Hepatocyte (in vitro differentiated cells): ENCODE measurements around the gene RBM39. TPM values are rescaled to one million over a fixed set of nuclear protein-coding genes. Genes with fewer than 3 reads are reported as not detected.
"Not testable (repeated sequence)": the region's sequence is repeated elsewhere in the genome, so short reads cannot be mapped to it uniquely, and the experiment has no call there.

Experiments used
- DNase-seq: peaks from one replicate; pipeline ENCODE4 v3.0.0-alpha.2; 2016; ENCODE audit warnings: low spot score
- H2AFZ ChIP-seq: fragments of 200-600 bp; sonication (generic); 2 replicates; pipeline ENCODE4 v1.6.0; 2016; ENCODE audit warnings: antibody characterized with exemption, mild to moderate bottlenecking
- H3K27ac ChIP-seq: fragments of 200-600 bp; sonication (generic); 2 replicates; pipeline ENCODE4 v1.5.1; 2016; ENCODE audit warnings: mild to moderate bottlenecking
- H3K27me3 ChIP-seq: fragments of 200-600 bp; sonication (generic); 2 replicates; pipeline ENCODE4 v1.6.1; 2016
- H3K36me3 ChIP-seq: fragments of 200-600 bp; sonication (generic); replicated peaks from 2 replicates; pipeline ENCODE4 v1.5.1; 2016; ENCODE audit warnings: low read depth; ENCODE audit not compliant: insufficient read depth
- H3K4me1 ChIP-seq: fragments of 200-600 bp; sonication (generic); 2 replicates; pipeline ENCODE4 v1.5.1; 2016; ENCODE audit warnings: mild to moderate bottlenecking, moderate library complexity; ENCODE audit not compliant: insufficient read depth
- H3K4me2 ChIP-seq: fragments of 200-600 bp; sonication (generic); 2 replicates; pipeline ENCODE4 v1.6.0; 2016
- H3K4me3 ChIP-seq: fragments of 200-600 bp; sonication (generic); 2 replicates; pipeline ENCODE4 v1.5.1; 2016; ENCODE audit warnings: mild to moderate bottlenecking
- H3K79me2 ChIP-seq: fragments of 200-600 bp; sonication (generic); 2 replicates; pipeline ENCODE4 v1.6.0; 2017; ENCODE audit warnings: mild to moderate bottlenecking
- H3K9me2 ChIP-seq: fragments of 200-600 bp; sonication (generic); replicated peaks from 2 replicates; pipeline ENCODE4 v1.6.0; 2017; ENCODE audit warnings: mild to moderate bottlenecking; ENCODE audit not compliant: insufficient read depth
- H3K9me3 ChIP-seq: fragments of 200-600 bp; sonication (generic); 2 replicates; pipeline ENCODE4 v1.5.1; 2016; ENCODE audit warnings: low read depth, mild to moderate bottlenecking
- H4K20me1 ChIP-seq: fragments of 200-600 bp; sonication (generic); 2 replicates; pipeline ENCODE4 v1.6.0; 2016; ENCODE audit warnings: mild to moderate bottlenecking; ENCODE audit not compliant: insufficient read depth, poor library complexity, severe bottlenecking
- CTCF ChIP-seq: fragments of 200-600 bp; sonication (generic); IDR thresholded peaks from 2 replicates; pipeline ENCODE4 v1.5.1; 2016; ENCODE audit warnings: antibody characterized with exemption, mild to moderate bottlenecking; ENCODE audit not compliant: poor library complexity
- EZH2 ChIP-seq: fragments of 200-600 bp; sonication (generic); IDR thresholded peaks from 2 replicates; pipeline ENCODE4 v1.6.1; 2016; ENCODE audit warnings: antibody characterized with exemption, mild to moderate bottlenecking, borderline replicate concordance
- EZH2phosphoT487 ChIP-seq: fragments of 200-600 bp; sonication (generic); IDR thresholded peaks from one replicate; pipeline ENCODE4 v1.6.1; 2018; ENCODE audit warnings: antibody characterized with exemption, mild to moderate bottlenecking, low read depth, moderate library complexity; ENCODE audit not compliant: unreplicated experiment, severe bottlenecking
- WGBS: methylation state at CpG from one replicate; pipeline ENCODE4 v1.1.6; 2016; ENCODE audit warnings: low lambda C conversion rate; ENCODE audit errors: missing lambda C conversion rate; 5-methylcytosine and 5-hydroxymethylcytosine counted together
- polyA plus RNA-seq: library from polyadenylated mRNA; unstranded; fragments of >200 nt; fragmentation: Nextera tagmentation; extraction: Ambion mirVana; gene quantifications from 2 replicates; pipeline ENCODE4 v1.2.1, GENCODE V29; 2016
- total RNA-seq: library from RNA; depleted of rRNA; stranded (reverse); fragments of >200 nt; gene quantifications from 2 replicates; pipeline ENCODE4 v1.2.3, GENCODE V29; 2014

Gene RBM39
- total and polyA plus RNA-seq, 2 experiments from 2014 or later, result 200 to 423 TPM

GRCh38 chr20:35767683-35768481 lies 25.8 kb upstream of the RBM39 start:
- Histone ChIP-seq H3K79me2 (peaks cover 6% of the 10 kb centered on the region), H2AFZ (no peak overlapping the region), H3K4me1 (peaks cover 12% of the 10 kb centered on the region), H3K9me3 (no peaks in the 10 kb centered on the region), H3K27ac (no peak overlapping the region), H4K20me1 (no peaks in the 10 kb centered on the region), H3K36me3 (no peaks in the 10 kb centered on the region), H3K4me3 (no peak overlapping the region), H3K27me3 (no peaks in the 10 kb centered on the region), H3K4me2 (no peak overlapping the region), H3K9me2 (no peaks in the 10 kb centered on the region)
- no peak for DNase-seq
- TF ChIP-seq EZH2 (no peak), EZH2phosphoT487 (no peak), CTCF (no peak)
- WGBS, result 78% methylated on average over 11 of the region's 12 CpGs

- WGBS, result 85% methylated on average over 4 of the region's 4 CpGs
- H3K27ac ChIP-seq, result no peak overlapping the region
Observed at GRCh38 chr20:35766843-35767242, 24.8 kb upstream of the RBM39 start.

DNA sequence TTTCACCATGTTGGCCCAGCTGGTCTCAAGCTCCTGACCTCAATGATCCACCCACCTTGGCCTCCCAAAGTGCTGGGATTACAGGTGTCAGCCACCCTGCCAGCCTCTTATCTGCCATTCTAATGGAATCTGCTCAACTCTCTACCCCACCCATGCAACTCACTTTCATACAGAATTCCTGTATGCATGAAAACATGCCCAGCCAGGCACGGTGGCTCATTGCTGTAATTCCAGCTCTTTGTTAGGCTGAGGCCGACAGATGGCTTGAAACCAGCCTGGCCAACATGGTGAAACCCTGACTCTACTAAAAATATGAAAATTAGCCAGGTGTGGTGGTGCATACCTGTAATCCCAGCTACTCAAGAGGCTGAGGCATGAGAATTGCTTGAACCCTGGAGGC lies 22.9 kb upstream of the RBM39 start:
- not testable (repeated sequence) for H3K27me3 ChIP-seq, H3K9me3 ChIP-seq, H2AFZ ChIP-seq, H3K4me1 ChIP-seq, DNase-seq, H3K9me2 ChIP-seq, H3K79me2 ChIP-seq, H3K4me3 ChIP-seq, H3K27ac ChIP-seq, H3K36me3 ChIP-seq, H3K4me2 ChIP-seq, H4K20me1 ChIP-seq
- 73% methylated on average over 2 of the region's 2 CpGs for WGBS

More at GRCh38 chr20:35766843-35767242, 24.8 kb upstream of the RBM39 start:
- H4K20me1 ChIP-seq, result no peaks in the 10 kb centered on the region
- no peaks in the 10 kb centered on the region for H3K27me3 ChIP-seq
- no peaks in the 10 kb centered on the region for H3K36me3 ChIP-seq
- H2AFZ ChIP-seq, result no peak overlapping the region
- no peak for DNase-seq
- no peaks in the 10 kb centered on the region for H3K9me2 ChIP-seq
- peaks cover 9% of the 10 kb centered on the region for H3K4me1 ChIP-seq
- no peaks in the 10 kb centered on the region for H3K9me3 ChIP-seq
- H3K4me2 ChIP-seq, result no peak overlapping the region
- no peak overlapping the region for H3K4me3 ChIP-seq
- no peaks in the 10 kb centered on the region for H3K79me2 ChIP-seq
- TF ChIP-seq CTCF, result no peak
- no peak for TF ChIP-seq EZH2phosphoT487
- TF ChIP-seq EZH2, result no peak

GRCh38 chr20:35762461-35762860 lies 20.4 kb upstream of the RBM39 start:
- Histone ChIP-seq H3K79me2 (no peaks in the 10 kb centered on the region), H3K4me2 (no peak overlapping the region), H3K9me2 (no peaks in the 10 kb centered on the region), H3K36me3 (no peaks in the 10 kb centered on the region), H3K4me1 (no peaks in the 10 kb centered on the region), H3K27me3 (no peaks in the 10 kb centered on the region), H3K9me3 (no peaks in the 10 kb centered on the region), H3K4me3 (no peak overlapping the region), H2AFZ (no peak overlapping the region), H4K20me1 (no peaks in the 10 kb centered on the region), H3K27ac (no peak overlapping the region)
- no peak for DNase-seq
- 80% methylated on average over 3 of the region's 3 CpGs for WGBS
- TF ChIP-seq CTCF (no peak), EZH2phosphoT487 (no peak), EZH2 (no peak)

DNA sequence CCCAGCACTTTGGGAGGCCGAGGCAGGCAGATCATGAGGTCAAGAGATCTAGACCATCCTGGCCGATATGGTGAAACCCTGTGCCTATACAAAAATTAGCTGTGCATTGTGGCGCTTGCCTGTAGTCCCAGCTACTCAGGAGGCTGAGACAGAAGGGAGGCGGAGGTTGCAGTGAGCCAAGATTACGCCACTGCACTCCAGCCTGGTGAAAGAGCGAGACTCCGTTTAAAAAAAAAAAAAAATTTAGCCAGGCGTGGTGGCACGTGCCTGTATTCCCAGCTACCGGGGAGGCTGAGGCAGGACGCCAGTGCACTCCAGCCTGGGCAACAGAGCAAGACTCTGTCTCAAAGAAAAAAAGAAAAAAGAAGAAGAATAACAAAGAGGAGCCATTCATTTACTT lies 19.5 kb upstream of the RBM39 start:
- not testable (repeated sequence) for H3K9me2 ChIP-seq, H3K36me3 ChIP-seq, H3K9me3 ChIP-seq, H3K27me3 ChIP-seq, H4K20me1 ChIP-seq, DNase-seq, H2AFZ ChIP-seq, H3K27ac ChIP-seq, H3K4me2 ChIP-seq, H3K4me1 ChIP-seq, H3K79me2 ChIP-seq, H3K4me3 ChIP-seq
- whole genome bisulfite sequencing, result 97% methylated on average over 11 of the region's 11 CpGs
